ENCODE results near the gene ARSG. TPM values are rescaled to one million over a fixed set of nuclear protein-coding genes. Genes with fewer than 3 reads are reported as not detected.
"Not testable (repeated sequence)": the region's sequence is repeated elsewhere in the genome, so short reads cannot be mapped to it uniquely, and the experiment has no call there.

Gene ARSG
- total RNA-seq, 1 donor from 2014 or later: 6.2 TPM

DNA sequence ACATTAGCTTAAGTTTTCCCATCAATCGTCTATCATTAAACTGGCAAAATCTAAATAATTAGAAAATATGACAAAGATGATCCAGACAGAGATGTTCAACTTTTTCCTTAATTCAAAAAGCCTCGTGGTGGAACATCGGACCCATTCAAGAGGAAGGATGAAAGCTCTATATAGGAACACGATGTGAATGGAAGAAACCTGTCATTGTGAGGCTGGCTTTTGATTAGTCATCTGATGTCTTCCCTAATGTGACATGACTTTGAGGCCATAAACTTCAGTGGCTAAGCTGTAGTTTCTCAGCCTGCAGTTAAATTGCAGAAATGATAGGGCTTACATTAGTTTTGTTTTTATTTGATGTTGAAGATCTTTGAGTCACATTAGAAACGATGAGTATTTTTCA lies 42.4 kb upstream of the ARSG start:
- H3K36me3 Mint-ChIP-seq (ENCODE audit: low read depth): peaks cover 7% of the 10 kb centered on the region
- H3K9me3 Mint-ChIP-seq: no peaks in the 10 kb centered on the region
- DNase-seq (ENCODE audit: low read depth, low spot score): no peak
- H3K4me3 Mint-ChIP-seq: peak overlapping the region; percentile 96
- peaks cover 18% of the 10 kb centered on the region for H3K4me1 Mint-ChIP-seq
- peaks cover 2% of the 10 kb centered on the region for H3K27me3 Mint-ChIP-seq (ENCODE audit: low read depth)
- no peak for TF ChIP-seq CTCF (conservative IDR thresholded peaks at IDR 0.05)
- no peak overlapping the region for H3K27ac Mint-ChIP-seq (ENCODE audit: unreplicated experiment)

DNA sequence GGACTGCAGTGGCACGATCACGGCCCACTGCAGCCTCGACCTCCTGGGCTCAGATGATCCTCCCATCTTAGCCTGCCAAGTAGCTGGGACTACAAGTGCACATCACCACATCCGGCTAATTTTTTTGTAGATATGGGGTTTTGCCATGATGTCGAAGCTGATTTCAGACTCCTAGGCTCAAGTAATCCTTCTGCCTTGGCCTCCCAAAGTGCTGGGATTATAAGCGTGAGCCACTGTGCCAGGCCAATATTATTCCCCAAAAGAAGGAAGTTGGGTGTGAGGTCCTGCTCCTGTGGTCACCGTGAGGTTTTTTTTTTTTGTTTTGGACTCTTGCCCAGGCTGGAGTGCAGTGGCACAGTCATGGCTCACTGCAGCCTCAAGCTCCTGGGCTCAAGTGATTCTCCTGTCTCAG lies 41.9 kb upstream of the ARSG start:
- no peak overlapping the region for H3K27ac Mint-ChIP-seq (ENCODE audit: unreplicated experiment)
- TF ChIP-seq CTCF (conservative IDR thresholded peaks at IDR 0.05): no peak
- no peaks in the 10 kb centered on the region for H3K9me3 Mint-ChIP-seq
- peaks cover 10% of the 10 kb centered on the region for H3K36me3 Mint-ChIP-seq (ENCODE audit: low read depth)
- DNase-seq (ENCODE audit: low read depth, low spot score): no peak
- H3K4me3 Mint-ChIP-seq: peak overlapping the region; percentile 96
- peaks cover 2% of the 10 kb centered on the region for H3K27me3 Mint-ChIP-seq (ENCODE audit: low read depth)
- peaks cover 18% of the 10 kb centered on the region for H3K4me1 Mint-ChIP-seq

DNA sequence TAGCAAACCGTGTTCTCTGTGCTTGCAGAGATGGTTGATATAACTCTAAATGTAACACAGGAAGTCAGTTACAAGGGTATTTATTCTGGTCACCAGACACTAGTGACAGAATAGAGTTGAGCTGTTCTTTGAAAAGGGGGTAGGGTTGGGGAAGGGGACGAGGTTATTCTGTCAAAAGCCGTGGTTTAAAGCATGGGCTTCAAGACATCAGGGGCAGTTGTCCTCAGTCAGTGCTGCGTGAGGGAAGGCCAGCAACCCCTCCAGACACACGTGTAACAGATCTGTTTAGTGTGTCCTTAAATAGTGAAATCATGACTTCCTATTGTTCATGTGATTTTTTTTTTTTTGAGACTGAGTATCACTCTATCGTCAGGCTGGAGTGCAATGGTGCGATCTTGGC lies 37.9 kb upstream of the ARSG start:
- H3K36me3 Mint-ChIP-seq (ENCODE audit: low read depth): peaks cover 15% of the 10 kb centered on the region
- not testable (repeated sequence) for DNase-seq (ENCODE audit: low read depth, low spot score); H3K27ac Mint-ChIP-seq (ENCODE audit: unreplicated experiment); H3K27me3 Mint-ChIP-seq (ENCODE audit: low read depth); H3K4me1 Mint-ChIP-seq; H3K4me3 Mint-ChIP-seq; H3K9me3 Mint-ChIP-seq

- no peaks in the 10 kb centered on the region for H3K9me3 Mint-ChIP-seq
- H3K36me3 Mint-ChIP-seq (ENCODE audit: low read depth): peaks cover 15% of the 10 kb centered on the region
- H3K27ac Mint-ChIP-seq (ENCODE audit: unreplicated experiment): no peak overlapping the region
- no peak for TF ChIP-seq CTCF (conservative IDR thresholded peaks at IDR 0.05)
- no peak overlapping the region for H3K4me3 Mint-ChIP-seq
- peaks cover 14% of the 10 kb centered on the region for H3K4me1 Mint-ChIP-seq
- no peak for DNase-seq (ENCODE audit: low read depth, low spot score)
- no peaks in the 10 kb centered on the region for H3K27me3 Mint-ChIP-seq (ENCODE audit: low read depth)
Observed at GRCh38 chr17:68255151-68255550, 36.1 kb upstream of the ARSG start.

- H3K27ac Mint-ChIP-seq (ENCODE audit: unreplicated experiment): no peak overlapping the region
- no peak for DNase-seq (ENCODE audit: low read depth, low spot score)
- no peaks in the 10 kb centered on the region for H3K27me3 Mint-ChIP-seq (ENCODE audit: low read depth)
- no peak for TF ChIP-seq CTCF (conservative IDR thresholded peaks at IDR 0.05)
- peaks cover 15% of the 10 kb centered on the region for H3K4me1 Mint-ChIP-seq
- no peaks in the 10 kb centered on the region for H3K9me3 Mint-ChIP-seq
- no peak overlapping the region for H3K4me3 Mint-ChIP-seq
- H3K36me3 Mint-ChIP-seq (ENCODE audit: low read depth): peaks cover 15% of the 10 kb centered on the region
Observed at GRCh38 chr17:68255731-68256538, 35.4 kb upstream of the ARSG start.

DNA sequence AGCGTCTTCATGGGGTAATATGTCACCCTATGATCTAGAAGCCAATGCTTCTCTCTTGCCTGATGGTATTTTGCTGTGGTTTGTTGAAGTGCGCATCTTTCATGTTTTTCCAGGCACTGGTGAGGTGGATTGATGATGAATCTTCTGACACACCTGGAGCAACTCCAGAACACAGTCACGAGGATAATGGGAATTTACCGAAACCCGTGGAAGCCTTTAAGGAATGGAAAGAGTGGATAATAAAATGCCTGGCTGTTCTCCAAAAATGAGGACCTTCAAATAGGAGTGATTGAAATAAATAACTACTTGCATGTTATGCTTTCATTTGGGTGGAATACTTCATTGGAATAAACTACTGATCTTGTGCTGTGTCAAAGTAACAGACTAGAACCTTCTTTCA lies 34.6 kb upstream of the ARSG start:
- not testable (repeated sequence) for DNase-seq (ENCODE audit: low read depth, low spot score); H3K27ac Mint-ChIP-seq (ENCODE audit: unreplicated experiment); H3K9me3 Mint-ChIP-seq; H3K4me3 Mint-ChIP-seq; H3K27me3 Mint-ChIP-seq (ENCODE audit: low read depth)
- Mint-ChIP-seq H3K4me1 (peaks cover 15% of the 10 kb centered on the region), H3K36me3 (ENCODE audit: low read depth) (peaks cover 15% of the 10 kb centered on the region)

Measured in neural crest cell (in vitro differentiated cells).